ENCODE measurements around the gene TLX2.

DNA sequence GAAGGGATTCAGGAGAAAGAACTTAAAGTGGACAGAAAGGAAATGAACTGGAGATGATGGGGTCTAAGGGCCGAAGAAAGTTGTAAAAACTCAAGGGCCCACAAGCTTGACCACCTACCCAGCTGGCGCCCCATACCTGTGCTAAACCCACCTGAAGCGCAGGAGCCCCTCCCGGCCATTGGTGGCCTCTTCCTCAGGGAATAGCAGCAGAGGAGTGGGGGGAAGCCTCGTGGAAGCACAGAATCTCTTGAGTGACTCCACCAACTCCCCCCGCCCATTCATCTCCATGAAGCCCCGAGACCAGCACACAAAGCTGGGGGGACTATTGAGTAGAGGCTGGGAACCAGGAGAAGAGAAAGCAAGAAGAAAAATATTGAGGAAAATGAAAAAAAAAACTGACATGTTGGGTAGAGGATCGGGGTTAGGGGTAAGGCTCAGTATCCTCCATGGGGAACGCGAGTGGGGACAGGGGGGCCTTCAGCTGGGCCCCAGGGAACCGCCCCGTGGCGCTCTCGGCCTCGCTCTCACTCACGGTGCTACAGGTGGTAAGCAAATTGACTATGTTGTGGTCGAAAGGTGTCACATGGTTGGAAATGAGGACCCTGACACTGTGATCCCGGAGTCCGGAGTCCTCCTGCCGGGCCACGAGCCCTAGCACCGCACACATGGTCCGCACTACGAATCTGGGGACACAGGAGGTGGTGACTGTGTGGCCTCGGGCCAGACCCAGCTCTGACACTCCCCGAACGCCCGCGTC lies 14.5 kb downstream of the TLX2 start:
- TF ChIP-seq, protein P1, sequence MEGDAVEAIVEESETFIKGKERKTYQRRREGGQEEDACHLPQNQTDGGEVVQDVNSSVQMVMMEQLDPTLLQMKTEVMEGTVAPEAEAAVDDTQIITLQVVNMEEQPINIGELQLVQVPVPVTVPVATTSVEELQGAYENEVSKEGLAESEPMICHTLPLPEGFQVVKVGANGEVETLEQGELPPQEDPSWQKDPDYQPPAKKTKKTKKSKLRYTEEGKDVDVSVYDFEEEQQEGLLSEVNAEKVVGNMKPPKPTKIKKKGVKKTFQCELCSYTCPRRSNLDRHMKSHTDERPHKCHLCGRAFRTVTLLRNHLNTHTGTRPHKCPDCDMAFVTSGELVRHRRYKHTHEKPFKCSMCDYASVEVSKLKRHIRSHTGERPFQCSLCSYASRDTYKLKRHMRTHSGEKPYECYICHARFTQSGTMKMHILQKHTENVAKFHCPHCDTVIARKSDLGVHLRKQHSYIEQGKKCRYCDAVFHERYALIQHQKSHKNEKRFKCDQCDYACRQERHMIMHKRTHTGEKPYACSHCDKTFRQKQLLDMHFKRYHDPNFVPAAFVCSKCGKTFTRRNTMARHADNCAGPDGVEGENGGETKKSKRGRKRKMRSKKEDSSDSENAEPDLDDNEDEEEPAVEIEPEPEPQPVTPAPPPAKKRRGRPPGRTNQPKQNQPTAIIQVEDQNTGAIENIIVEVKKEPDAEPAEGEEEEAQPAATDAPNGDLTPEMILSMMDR (IDR thresholded peaks at IDR 0.05; ENCODE audit: low read length), result peak; percentile 14; the same call in 1 of the 2 replicates
- TF ChIP-seq EZH2phosphoT487 (IDR thresholded peaks at IDR 0.05; ENCODE audit: low read length), result no peak
